Activated T-cell treated with anti-CD3 and anti-CD28 coated beads for 1 hour (primary cell): Measurements from ENCODE around the gene ANXA6.

Experiments
- DNase-seq: peaks from one replicate; pipeline ENCODE4 v3.0.0-alpha.2; 2020; ENCODE audit warnings: low read depth

ANXA6 gene

GRCh38 chr5:151153300-151153699 is 4.3 kb downstream of the ANXA6 start:
- DNase-seq: no peak

- DNase-seq: no peak
Measured at GRCh38 chr5:151151793-151152192, 5.8 kb downstream of the ANXA6 start.

- no peak for DNase-seq
Measured at GRCh38 chr5:151151263-151151660, 6.3 kb downstream of the ANXA6 start.

GRCh38 chr5:151150471-151151262 is 6.9 kb downstream of the ANXA6 start:
- DNase-seq: peak; percentile 61

- DNase-seq: no peak
Measured at GRCh38 chr5:151148583-151148982, 9.0 kb downstream of the ANXA6 start.

GRCh38 chr5:151147033-151147432 is 10.5 kb downstream of the ANXA6 start:
- DNase-seq: no peak

GRCh38 chr5:151146061-151146460 is 11.5 kb downstream of the ANXA6 start:
- no peak for DNase-seq

GRCh38 chr5:151144922-151145321 is 12.7 kb downstream of the ANXA6 start:
- no peak for DNase-seq

- no peak for DNase-seq
Measured at GRCh38 chr5:151144275-151144674, 13.3 kb downstream of the ANXA6 start.

- no peak for DNase-seq
Measured at GRCh38 chr5:151143645-151144044, 13.9 kb downstream of the ANXA6 start.

- no peak for DNase-seq
Measured at GRCh38 chr5:151142933-151143332, 14.6 kb downstream of the ANXA6 start.

- DNase-seq: peak; percentile 46
Measured at GRCh38 chr5:151141535-151141934, 16.0 kb downstream of the ANXA6 start.

GRCh38 chr5:151140686-151141459 is 16.7 kb downstream of the ANXA6 start:
- no peak for DNase-seq

GRCh38 chr5:151139646-151140045 is 17.9 kb downstream of the ANXA6 start:
- no peak for DNase-seq

GRCh38 chr5:151139015-151139414 is 18.6 kb downstream of the ANXA6 start:
- no peak for DNase-seq

- no peak for DNase-seq
Measured at GRCh38 chr5:151138114-151138513, 19.5 kb downstream of the ANXA6 start.

- no peak for DNase-seq
Measured at GRCh38 chr5:151137067-151137825, 20.3 kb downstream of the ANXA6 start.

- no peak for DNase-seq
Measured at GRCh38 chr5:151134228-151134627, 23.4 kb downstream of the ANXA6 start.

GRCh38 chr5:151132963-151133362 is 24.6 kb downstream of the ANXA6 start:
- no peak for DNase-seq

- no peak for DNase-seq
Measured at GRCh38 chr5:151130922-151131891, 26.4 kb downstream of the ANXA6 start.

- no peak for DNase-seq
Measured at GRCh38 chr5:151130235-151130921, 27.2 kb downstream of the ANXA6 start.
